HepG2 (cell line): Measurements from ENCODE around the gene SSPN. TPM values are rescaled to one million over a fixed set of nuclear protein-coding genes. Genes with fewer than 3 reads are reported as not detected.

Experiments
- ATF5 ChIP-seq: sonication (generic); formaldehyde crosslinking; IDR thresholded peaks from 2 replicates; pipeline ENCODE4 v1.4.0; 2020; ENCODE audit warnings: mild to moderate bottlenecking, low read depth, missing genetic modification reagents
- EHMT2 ChIP-seq: fragments of 200-600 bp; sonication (generic); IDR thresholded peaks from 2 replicates; pipeline ENCODE4 v1.7.0; 2017; ENCODE audit warnings: antibody characterized with exemption, low read depth, low read length, borderline replicate concordance
- ELF4 ChIP-seq: sonication (generic); formaldehyde crosslinking; IDR thresholded peaks from 2 replicates; pipeline ENCODE4 v1.5.0; 2020; ENCODE audit warnings: missing genetic modification reagents, mild to moderate bottlenecking, moderate library complexity, borderline replicate concordance
- ERF ChIP-seq: IDR thresholded peaks from 2 replicates; pipeline ENCODE4 v1.6.1; 2018; ENCODE audit warnings: missing biosample characterization, missing genetic modification reagents
- FOXP1 ChIP-seq, 2 experiments: fragments of 450-650 bp in 1 of 2; IDR thresholded peaks; 2 replicates each; pipeline ENCODE4 v1.6.1; 2017 to 2018; ENCODE audit warnings: antibody characterized with exemption in 1 of 2
- HCFC1 ChIP-seq: fragments of 150-350 bp; IDR thresholded peaks from 2 replicates; pipeline ENCODE4 v1.6.1; 2014; ENCODE audit warnings: low read depth, low read length
- HDAC6 ChIP-seq: fragments of 200-600 bp; sonication (generic); IDR thresholded peaks from 2 replicates; pipeline ENCODE4 v1.7.0; 2017; ENCODE audit warnings: mild to moderate bottlenecking, antibody characterized with exemption, low read length, low read depth
- HHEX ChIP-seq: IDR thresholded peaks from 2 replicates; pipeline ENCODE4 v1.6.1; 2016; ENCODE audit warnings: control low read depth
- MAX ChIP-seq: IDR thresholded peaks from 2 replicates; pipeline ENCODE4 v1.6.1; 2012; ENCODE audit warnings: inconsistent platforms
- MIER3 ChIP-seq: IDR thresholded peaks from 2 replicates; pipeline ENCODE4 v1.6.1; 2016; ENCODE audit warnings: missing compliant biosample characterization, borderline replicate concordance
- NCOA1 ChIP-seq: sonication (generic); formaldehyde crosslinking; IDR thresholded peaks from 2 replicates; pipeline ENCODE4 v1.9.0; 2021; ENCODE audit warnings: missing genetic modification reagents
- NR0B2 ChIP-seq: sonication (generic); formaldehyde crosslinking; IDR thresholded peaks from 2 replicates; pipeline ENCODE4 v1.4.0; 2020; ENCODE audit warnings: mild to moderate bottlenecking, missing genetic modification reagents
- PLRG1 ChIP-seq: fragments of 450-650 bp; conservative IDR thresholded peaks from 2 replicates; pipeline ENCODE4 v1.6.1; 2016
- POLR2A ChIP-seq, 2 experiments: IDR thresholded peaks; 2 replicates each; pipeline ENCODE4 v1.6.1; 2011; ENCODE audit warnings: low read depth in 2 of 2, low read length in 2 of 2, mild to moderate bottlenecking in 1 of 2, moderate library complexity in 1 of 2; ENCODE audit not compliant: insufficient read depth in 1 of 2
- RFXAP ChIP-seq: sonication (generic); formaldehyde crosslinking; IDR thresholded peaks from 2 replicates; pipeline ENCODE4 v1.4.0; 2020; ENCODE audit warnings: missing genetic modification reagents, borderline replicate concordance
- TFE3 ChIP-seq: IDR thresholded peaks from 2 replicates; pipeline ENCODE4 v1.6.1; 2016
- ZNF121 ChIP-seq: sonication (generic); formaldehyde crosslinking; IDR thresholded peaks from 2 replicates; pipeline ENCODE4 v1.5.0; 2020; ENCODE audit warnings: mild to moderate bottlenecking, missing genetic modification reagents
- ZNF264 ChIP-seq: sonication (generic); formaldehyde crosslinking; IDR thresholded peaks from 2 replicates; pipeline ENCODE4 v1.4.0; 2020; ENCODE audit warnings: missing genetic modification reagents
- ZNF275 ChIP-seq: sonication (generic); formaldehyde crosslinking; IDR thresholded peaks from 2 replicates; pipeline ENCODE4 v1.8.0; 2022; ENCODE audit warnings: missing genetic modification reagents, mild to moderate bottlenecking, inconsistent platforms, borderline replicate concordance
- ZNF329 ChIP-seq: sonication (generic); formaldehyde crosslinking; IDR thresholded peaks from 2 replicates; pipeline ENCODE4 v1.9.0; 2021; ENCODE audit warnings: low read depth, mild to moderate bottlenecking, missing genetic modification reagents
- ZNF333 ChIP-seq: sonication (generic); formaldehyde crosslinking; IDR thresholded peaks from 2 replicates; pipeline ENCODE4 v1.4.0; 2020; ENCODE audit warnings: mild to moderate bottlenecking, missing genetic modification reagents, borderline replicate concordance
- ZNF33B ChIP-seq: sonication (generic); formaldehyde crosslinking; IDR thresholded peaks from 2 replicates; pipeline ENCODE4 v1.5.1; 2020; ENCODE audit warnings: mild to moderate bottlenecking, missing genetic modification reagents
- ZNF484 ChIP-seq: sonication (generic); formaldehyde crosslinking; IDR thresholded peaks from 2 replicates; pipeline ENCODE4 v1.5.1; 2020; ENCODE audit warnings: mild to moderate bottlenecking, low read depth, missing genetic modification reagents, borderline replicate concordance
- ZNF562 ChIP-seq: sonication (generic); formaldehyde crosslinking; IDR thresholded peaks from 2 replicates; pipeline ENCODE4 v1.8.0; 2022; ENCODE audit warnings: missing genetic modification reagents, borderline replicate concordance
- ZNF569 ChIP-seq: sonication (generic); formaldehyde crosslinking; IDR thresholded peaks from 2 replicates; pipeline ENCODE4 v1.5.0; 2020; ENCODE audit warnings: mild to moderate bottlenecking, missing genetic modification reagents, moderate library complexity, borderline replicate concordance
- ZNF629 ChIP-seq: sonication (generic); formaldehyde crosslinking; conservative IDR thresholded peaks from 2 replicates; pipeline ENCODE4 v1.5.0; 2020; ENCODE audit warnings: missing genetic modification reagents
- polyA plus RNA-seq, 8 experiments: library from polyadenylated mRNA; depleted of rRNA in 3 of 8; stranded (reverse) in 7 of 8; unstranded in 1 of 8; fragments of >200 nt; fragmentation: Illumina TruSeq in 4 of 8; extraction: Trizol in 4 of 8; gene quantifications; 2 replicates each; pipeline versions ENCODE4 v1.2.1 to v1.2.3, GENCODE V29; 2011 to 2016; ENCODE audit warnings: low read depth in 4 of 8, missing spikeins in 1 of 8, mixed read lengths in 1 of 8; ENCODE audit not compliant: insufficient read depth in 1 of 8
- total RNA-seq, 5 experiments: library from RNA; depleted of rRNA; stranded (reverse); fragments of >200 nt; fragmentation: Illumina TruSeq; extraction: Trizol; gene quantifications; 2 replicates each; pipeline ENCODE4 v1.2.3, GENCODE V29; 2016; ENCODE audit warnings: low read depth in 1 of 5

SSPN gene
- total and polyA plus RNA-seq, 2 of the 13 experiments (the other 11 are each of a cell fraction or from before 2014, with no cell fraction given), result not detected

- TF ChIP-seq ATF5 (CRISPR knock-in tag), result no peak
- TF ChIP-seq ERF (CRISPR knock-in tag), result peak; percentile 87
- TF ChIP-seq NR0B2, result no peak
- no peak for TF ChIP-seq ZNF121 (CRISPR knock-in tag)
- TF ChIP-seq HCFC1, result no peak
- no peak for TF ChIP-seq ELF4 (CRISPR knock-in tag)
- no peak for TF ChIP-seq PLRG1
- TF ChIP-seq NCOA1, result no peak; the same call in 1 of the 2 replicates
- TF ChIP-seq ZNF329 (CRISPR knock-in tag), result no peak
- TF ChIP-seq ZNF33B, result no peak
- TF ChIP-seq TFE3 (CRISPR knock-in tag), result peak; percentile 67; the same call in 1 of the 2 replicates
- TF ChIP-seq POLR2A (IDR thresholded peaks at IDR 0.05; ENCODE audit: insufficient read depth in 1 of 2, low read depth in 2 of 2, low read length in 2 of 2), result peak in 1 of 2 experiments; percentile 80; a peak in 2 of 4 replicates
- no peak; the same call in 1 of the 2 replicates for TF ChIP-seq MAX
- peak; percentile 92 for TF ChIP-seq MIER3 (CRISPR knock-in tag)
- peak; percentile 82; the same call in 1 of the 2 replicates for TF ChIP-seq ZNF264
- no peak; the same call in 1 of the 2 replicates for TF ChIP-seq EHMT2
- no peak for TF ChIP-seq ZNF629 (CRISPR knock-in tag)
- no peak for TF ChIP-seq HDAC6
- no peak; the same call in 1 of the 2 replicates for TF ChIP-seq HHEX (CRISPR knock-in tag)
- peak; percentile 63; the same call in 1 of the 2 replicates for TF ChIP-seq RFXAP
- TF ChIP-seq ZNF333 (CRISPR knock-in tag), result no peak
- TF ChIP-seq FOXP1 (IDR thresholded peaks at IDR 0.05), result no peak
- peak; percentile 46 for TF ChIP-seq FOXP1 (CRISPR knock-in tag; IDR thresholded peaks at IDR 0.05)
- TF ChIP-seq ZNF275 (CRISPR knock-in tag), result no peak
- TF ChIP-seq ZNF484 (CRISPR knock-in tag), result no peak
- TF ChIP-seq ZNF569 (CRISPR knock-in tag), result no peak
- no peak for TF ChIP-seq ZNF562 (CRISPR knock-in tag)
These were observed 79.3 kb downstream of the SSPN start (continued) for GRCh38 chr12:26274441-26275312.
